NOMO-1 treated with DMSO at 0.1 percent for 48 hours (cell line): ENCODE measurements around the gene PLEKHG3.
A peak's percentile ranks its signal among the peaks of the same experiment; 100 is the strongest.

Experiments used
- DNase-seq: peaks from one replicate; lab custom pipeline; 2025; ENCODE audit not compliant: unreplicated experiment; lab: John Stamatoyannopoulos, UW

The PLEKHG3 gene

DNA sequence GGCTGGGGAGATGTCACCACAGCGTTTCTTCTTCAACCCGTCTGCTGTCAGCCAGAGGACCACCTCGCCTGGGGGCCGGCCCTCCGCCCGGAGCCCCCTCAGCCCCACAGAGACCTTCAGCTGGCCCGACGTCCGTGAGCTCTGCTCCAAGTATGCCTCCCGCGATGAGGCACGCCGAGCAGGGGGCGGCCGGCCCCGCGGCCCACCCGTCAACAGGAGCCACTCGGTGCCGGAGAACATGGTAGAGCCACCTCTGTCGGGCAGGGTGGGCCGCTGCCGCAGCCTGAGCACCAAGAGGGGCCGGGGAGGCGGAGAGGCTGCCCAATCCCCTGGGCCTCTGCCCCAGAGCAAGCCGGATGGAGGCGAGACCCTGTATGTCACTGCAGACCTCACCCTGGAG is 38.8 kb downstream of the PLEKHG3 start:
- DNase-seq: no peak

DNA sequence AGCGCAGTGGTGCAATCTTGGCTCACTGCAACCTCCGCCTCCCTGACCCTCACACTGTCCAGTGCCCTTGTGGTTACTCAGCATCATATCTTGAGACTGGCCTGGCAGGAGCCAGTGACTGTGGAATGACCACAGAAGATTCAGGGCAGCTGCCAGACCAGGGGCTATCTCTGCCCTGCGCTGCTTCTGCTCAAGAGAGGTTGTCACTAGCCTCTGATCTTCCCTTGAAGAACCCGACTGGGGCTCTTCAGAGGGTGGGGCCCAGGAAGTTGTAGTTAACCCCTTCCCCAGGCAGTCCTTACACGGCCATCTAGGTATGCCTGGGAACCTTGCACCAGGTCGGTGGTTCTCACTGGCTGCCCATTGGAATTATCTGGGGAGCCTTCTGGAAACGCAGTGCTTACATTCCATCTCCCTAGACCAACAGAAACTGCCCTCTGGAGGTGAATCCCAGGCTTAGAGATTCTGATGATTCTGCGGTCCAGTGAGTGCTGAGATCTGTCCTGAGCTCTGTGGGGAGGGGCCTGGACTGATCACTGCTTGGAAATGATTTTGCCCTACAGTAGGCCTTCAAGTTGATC is 41.4 kb downstream of the PLEKHG3 start:
- DNase-seq: no peak

DNA sequence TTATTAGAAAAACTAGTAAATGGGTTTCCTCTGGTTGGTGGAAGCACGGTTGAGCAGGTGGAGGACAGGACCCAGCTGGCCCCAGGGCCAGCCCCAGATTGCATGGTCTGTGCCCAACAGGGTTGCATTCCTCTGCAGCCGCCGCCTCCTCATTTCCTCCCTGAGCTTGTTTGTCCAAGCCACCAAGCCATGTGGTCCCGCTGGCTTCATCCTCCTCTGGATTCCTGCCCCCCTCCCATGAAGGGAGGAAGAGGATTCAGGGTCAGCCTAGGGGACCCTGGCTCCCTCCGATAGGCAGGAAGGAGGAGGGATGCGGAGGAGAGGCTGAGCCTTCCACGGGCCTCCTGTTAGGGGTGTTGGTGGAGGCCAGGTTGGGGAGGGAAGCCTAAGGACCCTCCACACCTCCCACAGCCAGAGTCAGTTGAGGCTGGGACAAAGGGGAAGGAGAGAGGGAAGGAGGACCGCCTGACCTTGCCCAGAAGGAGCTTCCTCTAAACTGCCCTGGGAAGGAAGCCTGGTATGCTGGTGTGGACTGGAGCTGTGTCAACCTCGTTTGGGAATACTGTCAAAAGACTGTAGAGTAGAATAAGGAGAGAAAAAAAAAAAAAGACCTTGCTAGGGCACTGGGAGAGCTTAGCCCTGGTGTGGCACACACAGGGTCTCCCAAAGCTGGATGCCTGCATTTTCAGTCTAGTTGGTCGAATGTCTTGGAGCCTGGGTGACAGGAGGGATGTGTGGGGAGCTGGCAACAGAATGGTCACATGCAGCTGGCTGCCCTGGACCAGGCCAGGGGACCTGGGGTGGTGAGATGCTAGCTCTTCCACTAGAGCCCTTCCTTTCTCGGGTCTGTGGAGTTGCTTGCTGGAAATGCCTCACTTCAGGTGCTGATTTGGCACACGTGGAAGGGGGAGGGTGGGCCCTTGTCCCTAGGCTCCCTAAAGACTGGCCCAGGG is 42.4 kb downstream of the PLEKHG3 start:
- no peak for DNase-seq

DNA sequence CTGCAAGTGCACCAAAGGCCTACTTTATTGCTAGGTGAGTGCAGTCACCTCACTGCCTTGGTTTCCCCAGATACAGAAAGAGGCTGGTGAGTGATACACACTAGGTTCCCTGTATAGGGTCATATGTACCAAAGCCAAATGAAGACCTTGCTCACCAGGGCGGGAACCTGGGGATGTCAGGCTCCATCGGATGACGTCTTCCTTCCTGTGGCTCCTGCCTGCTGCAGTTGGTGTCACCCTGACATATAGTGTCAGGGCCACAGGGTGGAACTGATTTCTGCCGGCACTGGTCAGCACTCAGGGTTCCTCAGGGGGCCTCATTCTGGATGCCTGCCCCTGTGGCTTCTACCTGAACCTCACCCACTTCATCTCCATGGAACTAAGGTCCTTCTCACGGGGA is 43.1 kb downstream of the PLEKHG3 start:
- DNase-seq: no peak

DNA sequence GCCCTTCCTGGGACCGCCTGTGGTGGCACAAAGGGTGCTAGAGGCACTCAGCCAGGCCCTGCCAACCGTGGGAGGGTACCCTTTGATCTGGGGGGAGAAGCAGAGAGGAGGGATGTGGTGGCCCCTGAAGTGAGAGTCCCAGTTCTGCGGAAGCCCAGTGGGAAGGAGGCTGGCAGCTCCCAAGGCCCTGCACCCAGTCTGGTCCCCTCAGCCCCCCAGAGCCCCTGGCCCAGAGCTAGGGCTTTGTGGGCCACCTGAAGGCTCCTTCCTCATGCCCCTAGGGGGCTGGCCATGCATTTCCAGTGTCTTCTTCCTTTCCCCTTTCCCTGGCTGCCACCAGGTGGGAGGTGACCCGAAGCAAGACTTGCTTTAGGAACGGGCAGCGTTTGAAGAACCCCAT is 44.3 kb downstream of the PLEKHG3 start:
- no peak for DNase-seq

DNA sequence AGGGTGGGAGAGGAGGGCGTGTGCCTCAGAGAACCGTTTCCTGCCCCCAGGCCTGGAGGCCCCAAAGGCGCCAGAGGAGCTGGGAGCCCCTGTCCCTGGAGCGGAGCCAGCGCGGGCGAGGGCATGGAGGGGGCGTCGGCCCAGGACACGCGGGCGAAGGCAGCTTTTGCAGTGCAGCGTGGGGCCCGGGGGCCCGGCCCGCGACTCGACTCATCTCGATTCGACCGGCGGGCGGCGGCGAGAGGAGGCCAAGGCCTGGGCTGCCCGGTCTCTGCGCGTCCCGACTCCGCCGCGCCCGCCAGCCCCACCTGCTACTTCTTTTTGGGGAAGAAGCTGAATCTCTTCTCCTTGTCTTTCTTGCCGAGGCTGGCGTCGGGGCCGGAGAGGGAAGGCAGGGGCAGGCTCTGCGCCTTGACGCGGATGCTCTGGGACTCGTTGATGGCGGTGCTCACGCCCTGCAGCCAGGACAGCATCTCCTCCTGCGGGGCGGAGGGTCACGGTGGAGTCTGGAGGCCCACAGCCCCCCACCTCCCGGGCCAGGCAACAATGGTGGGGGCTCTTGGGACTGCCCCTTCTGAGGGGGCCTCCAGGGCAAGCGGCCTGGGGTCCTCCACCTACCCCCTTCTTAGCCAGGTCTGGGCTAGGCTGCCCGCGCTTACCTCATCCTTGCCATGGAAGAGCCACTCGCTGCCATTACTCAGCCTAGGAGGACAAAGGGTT is 44.9 kb downstream of the PLEKHG3 start:
- DNase-seq: no peak

DNA sequence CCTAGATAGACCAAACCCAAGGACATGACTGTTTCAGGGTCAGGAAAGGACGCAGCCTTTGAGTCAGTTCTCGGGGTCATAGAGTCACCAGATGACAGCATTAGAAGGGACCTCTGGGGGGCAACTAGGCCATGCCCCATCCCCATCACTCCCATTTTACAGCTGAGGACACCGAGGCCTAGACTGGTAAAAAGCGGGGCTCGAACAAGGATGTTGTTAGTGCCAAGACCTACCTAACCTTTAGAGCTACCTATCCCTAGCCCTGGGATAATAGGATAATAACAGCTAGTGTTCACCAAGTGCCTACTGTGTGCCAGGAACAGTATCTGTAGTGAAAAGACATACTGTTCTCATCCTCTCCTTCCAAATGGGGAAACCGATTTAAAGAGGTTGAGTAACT is 48.7 kb downstream of the PLEKHG3 start:
- no peak for DNase-seq

DNA sequence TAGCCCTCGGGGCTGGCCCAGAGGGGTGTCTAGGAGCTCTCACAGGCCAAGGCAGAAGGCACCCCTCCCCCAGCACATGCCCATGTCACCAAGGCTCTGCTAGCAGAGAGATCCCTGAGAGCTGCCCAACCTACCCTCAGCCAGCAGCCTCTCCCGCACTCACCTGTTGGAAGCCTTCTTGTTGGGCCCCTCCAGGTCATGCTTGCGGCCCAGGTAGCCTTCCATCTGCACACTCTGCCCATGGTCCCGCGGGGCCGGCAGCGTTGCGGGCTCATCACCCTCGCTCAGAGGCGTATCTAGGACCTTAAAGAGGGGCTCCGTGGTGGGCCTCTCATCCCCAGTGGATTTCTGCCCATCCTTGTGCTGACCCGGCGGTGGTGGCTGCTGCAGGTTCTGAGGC is 49.1 kb downstream of the PLEKHG3 start:
- DNase-seq: no peak

DNA sequence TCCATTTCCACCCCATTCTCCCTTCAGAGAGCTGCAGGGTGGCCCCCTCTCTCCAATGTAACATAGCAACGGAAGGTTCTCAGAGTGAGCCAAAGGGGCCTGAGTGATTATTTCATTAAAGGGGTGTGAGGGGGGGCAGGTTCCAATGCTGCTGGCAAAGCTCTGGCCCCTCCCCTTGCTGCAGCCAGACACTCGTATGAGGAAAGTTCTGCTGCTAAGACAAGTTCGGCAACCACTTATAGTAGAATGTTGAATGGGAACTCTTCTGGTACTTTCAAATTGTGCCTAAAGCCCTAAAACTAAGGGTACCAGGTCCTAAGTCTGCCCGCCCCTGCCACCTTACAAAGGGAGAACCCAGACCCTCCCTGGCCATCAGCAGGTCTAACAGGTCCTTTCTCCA is 49.8 kb downstream of the PLEKHG3 start:
- no peak for DNase-seq

DNA sequence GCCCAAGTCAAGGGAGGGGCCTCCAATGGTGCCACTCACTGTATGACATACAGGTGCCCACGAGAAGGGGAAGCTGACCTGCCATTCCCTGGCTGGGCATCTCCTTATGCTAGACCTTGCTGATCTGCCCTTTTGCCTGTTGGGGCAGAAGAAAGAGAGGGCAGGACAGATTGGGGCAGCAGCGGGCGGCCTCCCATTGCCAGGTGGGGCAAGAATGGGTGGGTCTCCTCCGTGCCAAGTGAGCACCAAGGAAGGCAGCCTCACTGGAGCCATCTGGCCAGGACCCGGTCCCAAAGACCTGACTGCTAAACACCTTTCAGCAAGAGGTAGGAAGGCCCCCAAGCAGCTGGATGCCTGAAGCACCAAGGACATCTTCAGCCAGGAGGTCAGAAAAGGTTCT is 50.5 kb downstream of the PLEKHG3 start:
- DNase-seq: no peak

DNA sequence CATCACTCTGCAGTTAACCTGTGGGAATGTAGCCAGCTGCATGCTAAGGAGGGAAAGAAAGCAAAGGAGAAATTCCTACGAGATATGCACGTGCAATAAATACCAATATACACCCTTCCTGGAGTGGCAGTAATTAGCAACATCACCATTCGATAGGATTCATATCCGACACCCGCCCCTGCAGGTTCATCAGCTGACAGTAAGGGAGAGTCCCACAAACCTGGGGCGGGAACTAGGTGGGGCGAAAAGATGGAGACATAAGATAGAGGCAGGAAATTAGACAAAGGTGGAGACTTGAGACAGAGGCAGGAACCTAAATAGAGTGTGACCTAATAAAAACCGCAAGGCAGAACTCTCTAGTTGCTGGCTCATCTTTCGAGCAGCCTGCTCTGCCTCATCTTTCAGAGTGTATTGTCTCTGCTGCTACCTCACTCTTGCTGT is 51.6 kb downstream of the PLEKHG3 start:
- DNase-seq: peak; percentile 88

DNA sequence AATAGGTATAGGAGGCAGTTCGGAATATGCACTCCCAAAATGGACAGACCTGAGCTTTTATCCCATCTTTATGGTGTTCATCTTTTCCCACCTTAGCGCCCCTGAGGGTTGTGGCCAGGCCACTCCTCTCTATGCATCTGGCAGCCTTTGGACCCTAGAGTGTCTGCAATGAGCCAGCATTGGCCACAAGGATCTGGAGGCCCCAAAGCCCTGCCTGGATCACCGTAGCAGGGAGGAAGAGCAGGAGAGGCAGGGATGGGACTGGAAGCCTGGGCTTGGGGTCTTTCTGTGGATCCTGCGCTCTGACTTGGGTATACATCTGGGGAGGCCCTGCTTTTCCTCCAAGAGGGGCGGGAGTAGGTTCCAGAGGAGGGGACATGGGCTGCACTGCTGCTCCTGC is 52.5 kb downstream of the PLEKHG3 start:
- DNase-seq: no peak

DNA sequence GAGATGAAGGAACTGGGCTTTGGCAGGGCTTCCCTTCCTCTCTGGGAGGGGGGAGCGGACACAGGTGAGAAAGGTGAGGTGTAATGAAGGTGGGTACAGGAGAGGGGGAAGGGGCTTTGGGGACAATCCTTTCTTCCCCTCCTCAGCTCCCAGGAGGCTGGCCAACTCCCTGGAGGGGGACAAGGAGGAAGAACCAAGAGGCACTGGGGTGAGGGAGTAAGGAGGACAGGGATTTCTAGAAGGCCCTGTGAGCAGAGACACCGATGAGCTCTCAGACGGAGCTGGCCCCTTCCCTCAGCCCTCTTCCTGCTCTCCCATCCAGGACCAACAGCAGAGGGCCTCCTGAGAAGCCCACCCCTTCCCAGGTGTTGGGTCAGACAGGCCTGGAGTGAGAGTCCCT is 53.4 kb downstream of the PLEKHG3 start:
- no peak for DNase-seq

DNA sequence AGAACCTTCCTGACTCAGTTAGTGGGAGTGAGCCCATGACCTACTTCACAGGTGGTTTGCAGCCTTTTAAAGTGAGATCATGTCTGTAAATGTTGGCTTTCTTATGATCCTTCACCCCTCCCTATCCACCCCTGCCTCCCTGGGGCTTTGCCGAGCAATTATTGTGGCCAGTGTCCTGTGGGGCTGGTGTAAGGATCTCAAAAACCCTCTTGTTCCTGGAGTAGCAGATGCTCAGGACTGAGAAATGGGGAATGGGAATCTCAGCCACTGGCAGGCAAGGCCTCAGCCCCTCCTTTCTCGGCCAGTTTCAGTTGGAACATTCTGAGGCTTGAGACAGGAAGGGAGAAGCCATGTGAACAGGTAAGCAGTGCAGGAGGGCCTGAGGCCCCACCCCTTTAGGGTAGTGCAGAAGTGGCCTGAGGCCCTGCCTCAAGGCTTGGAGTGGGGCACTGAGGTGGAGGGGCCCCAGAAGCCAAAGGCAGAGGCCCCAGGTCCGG is 53.8 kb downstream of the PLEKHG3 start:
- no peak for DNase-seq

DNA sequence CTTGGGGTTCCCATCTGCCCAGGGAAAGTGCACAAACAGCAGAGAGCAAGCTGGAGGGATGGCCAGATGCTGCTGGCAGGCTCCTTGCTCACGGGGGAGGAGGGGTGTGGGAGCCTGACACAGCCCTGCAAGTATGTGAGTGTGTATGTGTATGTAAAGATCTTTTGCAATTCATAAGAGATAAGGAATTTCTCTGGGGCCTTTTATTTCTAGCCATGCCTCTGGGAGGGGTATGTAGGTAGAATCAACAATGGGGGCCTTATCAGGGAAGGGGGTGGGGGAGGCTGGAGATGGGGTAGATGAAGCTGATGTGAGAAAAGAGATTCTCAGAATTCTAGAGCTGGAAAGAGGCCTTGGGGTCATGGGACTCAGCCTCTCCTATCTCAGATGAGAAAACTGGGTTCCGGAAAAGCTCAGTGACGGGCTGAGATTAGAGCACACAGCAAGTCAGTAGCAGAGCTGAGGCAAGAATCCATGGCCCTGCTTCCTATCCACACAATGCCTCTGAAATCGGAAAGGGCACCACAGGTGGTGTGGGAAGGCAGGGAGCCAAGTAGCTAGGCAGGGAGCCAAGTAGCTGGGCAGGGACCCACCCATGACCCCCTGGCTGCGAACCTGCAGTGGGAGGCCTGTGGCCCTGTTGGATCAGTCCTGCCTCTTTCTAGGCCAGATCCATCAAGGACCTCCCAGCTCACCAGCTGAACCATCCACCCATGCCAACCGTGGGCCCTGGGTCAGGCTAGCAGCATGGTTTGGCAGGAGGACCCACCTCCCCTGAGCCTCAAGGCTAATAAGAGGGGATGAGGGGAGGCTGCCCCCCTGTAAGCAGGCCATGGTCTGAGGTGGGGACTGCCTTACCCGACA is 54.7 kb downstream of the PLEKHG3 start:
- no peak for DNase-seq

DNA sequence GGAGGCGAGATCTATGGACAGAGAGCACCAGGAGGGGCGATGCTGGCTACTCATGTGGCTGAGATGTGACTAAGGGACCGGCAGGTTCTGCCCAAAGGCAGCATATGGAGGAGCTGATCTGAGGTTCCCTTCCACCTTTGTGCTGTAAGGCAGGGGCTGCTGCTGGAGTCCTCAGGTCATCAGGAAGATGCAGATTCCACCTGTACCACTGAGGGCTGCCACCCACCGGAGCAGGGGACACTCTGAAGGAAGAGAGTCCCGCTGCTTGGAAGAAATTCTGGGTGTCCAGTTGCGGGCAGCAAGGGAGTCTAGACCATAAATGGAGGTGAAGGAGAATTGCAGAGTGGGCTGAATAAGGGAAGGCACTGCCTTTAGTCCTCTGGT is 55.3 kb downstream of the PLEKHG3 start:
- no peak for DNase-seq

DNA sequence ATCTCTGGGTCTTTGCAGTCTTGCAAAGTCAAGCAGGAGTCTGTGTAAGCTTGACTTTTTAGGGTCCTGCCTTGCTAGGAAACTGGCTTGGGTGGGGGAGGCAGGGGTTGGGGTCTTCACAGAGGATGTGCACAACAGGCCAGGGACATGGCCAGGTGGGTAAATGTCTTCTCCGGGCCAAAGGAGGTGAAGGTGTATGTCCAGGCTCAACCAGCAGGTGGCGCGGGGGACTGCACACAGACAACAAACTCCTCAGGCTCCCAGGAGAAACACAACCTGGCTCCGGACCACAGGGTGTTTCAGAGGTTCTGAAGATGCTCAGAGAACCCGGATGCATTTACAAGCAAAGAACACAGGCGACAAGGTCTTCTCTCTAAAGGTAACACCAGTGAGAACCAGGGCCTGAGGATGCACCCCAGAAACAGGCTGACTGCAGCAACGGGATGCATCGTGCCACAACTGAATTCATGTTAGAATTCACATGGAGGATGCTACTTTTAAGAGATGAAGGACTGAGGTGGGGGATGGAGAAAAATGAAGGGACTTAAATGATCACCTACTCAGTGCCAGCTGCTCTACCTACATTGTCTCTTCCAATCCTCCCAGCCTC is 56.0 kb downstream of the PLEKHG3 start:
- DNase-seq: peak; percentile 18

DNA sequence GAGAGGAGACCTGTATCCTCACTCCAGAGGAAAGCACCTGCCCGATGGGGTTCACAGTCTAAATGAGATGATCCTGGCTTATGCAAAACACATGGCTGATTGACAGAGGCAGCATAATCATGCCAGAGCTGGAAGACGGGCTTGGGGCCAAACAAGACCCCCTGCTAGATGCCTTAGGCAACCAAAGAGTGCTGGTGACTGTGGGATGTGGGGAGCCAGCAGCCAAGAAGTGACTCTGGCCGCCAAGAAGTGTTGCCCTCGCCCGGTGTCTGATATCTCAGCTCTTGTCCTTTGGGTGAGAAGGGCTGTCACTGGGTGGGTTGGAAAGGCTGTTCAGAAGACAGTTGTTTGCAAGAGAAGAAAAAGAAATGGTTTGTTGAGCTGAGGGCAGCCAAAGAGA is 56.7 kb downstream of the PLEKHG3 start:
- DNase-seq: no peak

DNA sequence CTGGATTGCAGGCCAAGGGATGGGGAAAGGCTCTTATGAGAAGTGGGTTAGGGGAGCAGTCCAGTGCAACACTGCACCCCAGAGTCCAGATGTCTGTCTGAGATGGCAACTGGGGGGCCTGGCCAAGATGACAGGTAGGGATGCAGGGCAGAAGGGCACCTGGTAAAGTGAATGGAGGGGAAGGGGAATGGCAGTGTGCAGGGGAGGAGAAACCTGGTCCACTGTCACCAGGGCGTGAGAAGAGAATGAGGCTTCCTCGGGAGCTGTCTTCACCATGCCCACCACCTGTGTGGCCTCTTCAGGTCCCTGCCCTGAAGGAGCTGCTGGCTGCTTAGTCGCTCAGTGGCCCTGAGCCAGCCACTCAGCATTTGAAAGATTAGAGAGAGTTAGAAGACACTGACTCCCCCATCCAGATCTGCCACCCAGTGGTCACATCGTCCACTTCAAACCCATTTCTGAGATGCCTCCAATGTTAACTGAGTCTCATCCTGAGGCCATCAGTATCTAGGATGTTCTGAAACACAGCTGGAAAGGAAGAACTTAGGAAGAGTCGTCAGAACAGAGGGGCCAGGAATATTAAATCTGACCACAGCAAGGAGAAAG is 57.3 kb downstream of the PLEKHG3 start:
- no peak for DNase-seq
